DMS114 treated with DMSO at 0.1 percent for 48 hours (cell line): ENCODE results near the gene ZNF234.
"Not testable (repeated sequence)": the region's sequence is repeated elsewhere in the genome, so short reads cannot be mapped to it uniquely, and the experiment has no call there.

Source experiments
- DNase-seq: peaks from one replicate; lab custom pipeline; 2025; ENCODE audit not compliant: unreplicated experiment; lab: John Stamatoyannopoulos, UW

Gene ZNF234

DNA sequence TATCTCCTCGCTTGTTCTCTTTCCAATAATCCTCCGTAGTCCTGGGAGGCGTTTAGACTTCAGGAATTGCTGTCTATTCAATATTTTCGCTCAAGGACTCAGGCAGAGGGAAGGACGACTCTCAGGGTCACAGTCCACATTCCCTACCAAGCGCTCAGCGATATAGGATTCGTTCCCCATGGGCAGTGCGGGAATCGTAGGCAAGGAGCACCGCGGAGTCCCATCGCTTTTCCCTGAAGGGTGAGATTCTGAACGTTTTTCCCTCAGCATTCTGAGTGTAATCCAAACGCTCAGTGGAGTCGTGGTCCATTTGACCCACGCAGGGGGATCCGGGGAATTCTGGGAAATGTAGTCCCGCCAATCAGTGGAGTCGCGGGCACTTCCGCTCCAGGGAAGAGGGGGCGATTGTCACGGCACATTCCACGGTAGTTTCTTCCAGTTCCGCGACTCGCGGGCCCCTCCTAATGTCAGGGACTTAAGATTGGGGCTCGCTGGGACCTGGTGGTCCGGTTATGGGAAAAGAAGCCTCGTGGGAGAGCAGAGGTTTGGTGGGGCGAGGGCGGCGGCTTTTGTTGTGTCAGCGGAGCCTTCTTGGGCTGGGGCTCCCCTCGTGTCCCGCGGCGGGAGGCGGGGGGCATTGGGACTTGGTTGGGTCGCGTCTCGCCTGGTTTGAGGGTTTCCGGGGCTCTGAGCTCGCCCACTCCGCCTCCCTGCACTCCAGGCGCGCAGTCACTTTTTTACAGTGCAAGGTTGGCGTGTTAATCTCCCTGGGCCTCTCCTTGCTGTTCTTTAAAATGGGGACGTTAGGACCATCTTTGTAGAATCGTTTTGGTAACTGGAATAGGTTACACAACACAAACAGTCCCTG, at the start of gene ZNF234:
Gene ZNF234, plus strand, starts transcription at position 364 of the 868 bp plus-strand sequence. CDS start 3,079 bp downstream, outside the sequence.
- peak; percentile 51 for DNase-seq

DNA sequence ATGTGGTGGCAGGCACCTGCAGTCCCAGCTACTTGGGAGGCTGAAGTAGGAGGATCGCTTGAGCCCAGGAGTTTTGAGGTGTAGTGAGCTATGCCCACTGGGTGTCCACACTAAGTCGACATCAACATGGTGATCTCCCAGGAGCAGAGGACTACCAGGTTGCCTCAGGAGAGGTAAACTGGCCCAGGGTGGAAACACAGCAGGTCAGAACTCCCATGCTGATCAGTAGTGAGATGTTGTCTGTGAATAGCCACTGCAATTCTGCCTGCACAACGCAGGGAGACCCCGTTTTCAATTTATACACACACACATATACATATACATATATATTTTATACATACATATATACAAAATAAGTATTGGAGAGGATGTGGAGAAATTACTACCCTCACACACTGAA, 49.2 kb upstream of the ZNF234 start:
- DNase-seq: no peak

DNA sequence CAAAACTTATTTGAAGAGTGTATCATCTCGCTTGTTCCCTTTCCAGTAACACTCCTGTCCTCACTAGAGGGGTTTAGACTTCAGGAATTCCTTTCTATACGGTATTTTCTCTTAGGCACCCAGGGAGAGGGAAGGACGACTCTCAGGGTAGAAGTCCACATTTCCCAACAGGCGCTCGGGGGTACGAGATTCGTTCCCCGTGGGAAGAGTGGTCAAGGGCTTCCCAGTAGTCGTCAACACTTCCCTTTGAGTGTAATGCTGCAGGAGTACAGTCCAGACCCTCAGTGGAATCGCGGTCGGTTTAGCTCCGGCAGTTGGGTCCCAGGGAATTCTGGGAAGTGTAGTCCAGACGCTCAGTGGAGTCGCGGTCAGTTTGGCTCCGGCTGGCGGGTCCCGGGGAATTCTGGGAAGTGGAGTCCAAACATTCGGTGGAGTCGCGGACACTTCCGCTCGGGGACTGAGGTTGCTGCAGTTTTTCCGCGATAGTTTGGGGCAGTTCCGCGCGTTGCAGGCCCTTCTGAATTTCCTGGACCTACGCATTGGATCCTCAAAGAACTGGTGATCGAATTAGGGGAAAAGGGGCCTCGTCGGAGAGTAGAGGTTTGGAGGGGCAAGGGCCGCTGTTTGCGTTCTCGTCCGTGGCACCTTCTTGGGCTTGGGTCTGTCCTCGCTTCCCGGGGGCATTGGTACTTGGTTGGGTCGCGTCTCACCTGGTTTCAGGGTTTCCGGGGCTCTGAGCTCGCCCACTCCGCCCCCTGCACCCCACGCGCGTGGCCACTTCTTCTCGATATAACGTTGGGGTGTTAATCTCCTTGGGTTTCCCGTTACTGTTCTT, 47.2 kb upstream of the ZNF234 start, which contains the start of gene ZNF224:
Gene ZNF224, plus strand, starts transcription at position 431 of the 835 bp plus-strand sequence. CDS start 3,513 bp downstream, outside the sequence.
- DNase-seq: peak; percentile 91

DNA sequence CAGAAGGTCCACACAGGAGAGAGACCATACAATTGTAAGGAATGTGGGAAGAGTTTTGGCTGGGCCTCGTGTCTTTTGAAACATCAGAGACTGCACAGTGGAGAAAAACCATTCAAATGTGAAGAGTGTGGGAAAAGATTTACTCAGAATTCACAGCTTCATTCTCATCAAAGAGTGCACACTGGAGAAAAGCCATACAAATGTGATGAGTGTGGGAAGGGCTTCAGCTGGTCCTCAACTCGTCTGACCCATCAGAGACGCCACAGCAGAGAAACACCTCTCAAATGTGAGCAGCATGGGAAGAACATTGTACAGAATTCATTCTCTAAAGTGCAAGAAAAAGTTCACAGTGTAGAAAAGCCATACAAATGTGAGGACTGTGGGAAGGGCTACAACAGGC, 33.6 kb upstream of the ZNF234 start:
- DNase-seq: no peak

DNA sequence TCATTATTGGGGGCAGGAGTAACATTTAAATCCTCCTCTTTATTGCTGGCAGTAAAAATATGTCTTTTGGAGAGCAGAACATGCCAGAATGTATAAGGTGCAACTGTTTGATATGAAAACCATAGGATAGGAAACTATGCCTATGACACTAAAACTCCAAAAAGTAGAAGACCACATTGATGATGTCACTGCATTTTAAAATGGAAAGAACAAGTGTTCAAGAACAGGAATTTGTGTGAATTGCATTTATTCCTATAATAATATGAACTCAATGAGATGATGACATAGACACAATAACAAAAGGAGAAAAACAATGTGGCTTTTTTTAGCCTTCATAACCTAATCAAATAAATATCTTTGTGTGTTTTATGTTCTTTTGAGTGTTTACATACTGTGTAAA, 31.9 kb upstream of the ZNF234 start:
- no peak for DNase-seq

DNA sequence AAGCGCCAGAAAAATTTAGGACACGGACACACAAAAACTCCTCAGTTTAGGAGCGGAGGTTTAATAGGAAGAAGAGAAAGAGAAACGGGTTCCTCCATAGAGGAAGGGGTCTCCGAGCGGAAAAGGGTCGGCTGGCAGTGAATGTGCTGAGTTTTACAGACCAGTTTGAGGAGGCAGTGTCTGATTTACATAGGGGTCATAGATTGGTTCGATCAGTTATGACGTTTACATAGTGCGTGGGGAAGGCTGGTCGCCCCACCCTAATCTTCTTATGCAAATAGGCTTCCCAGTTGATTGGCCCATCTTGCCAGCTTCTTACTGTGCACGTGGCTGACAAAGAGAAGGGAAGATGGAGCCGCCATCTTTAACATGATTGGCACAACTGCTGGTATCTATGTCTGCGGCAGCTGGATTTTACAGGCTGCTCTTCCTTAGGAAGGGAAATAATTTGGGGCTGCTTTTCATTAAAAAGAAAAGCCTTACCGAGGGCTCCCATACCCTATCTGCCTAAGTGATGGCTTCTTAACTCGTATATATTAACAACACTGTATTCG, 29.4 kb upstream of the ZNF234 start:
- peak; percentile 76 for DNase-seq

DNA sequence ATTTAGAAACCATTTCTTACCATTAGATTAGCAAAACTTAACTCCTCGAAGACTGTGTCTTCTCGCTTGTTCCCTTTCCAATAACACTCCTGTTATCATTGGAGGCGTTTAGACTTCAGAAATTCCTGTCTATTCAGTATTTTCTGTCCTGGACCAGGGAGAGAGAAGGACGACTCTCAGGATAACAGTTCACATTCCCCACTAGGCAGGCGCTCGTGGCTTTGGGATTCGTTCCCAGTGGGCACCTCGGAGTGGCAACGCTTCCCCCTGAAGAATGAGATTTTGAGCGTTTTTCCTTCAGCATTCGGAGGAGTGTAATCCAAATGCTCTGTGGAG, 28.6 kb upstream of the ZNF234 start:
- DNase-seq: no peak

DNA sequence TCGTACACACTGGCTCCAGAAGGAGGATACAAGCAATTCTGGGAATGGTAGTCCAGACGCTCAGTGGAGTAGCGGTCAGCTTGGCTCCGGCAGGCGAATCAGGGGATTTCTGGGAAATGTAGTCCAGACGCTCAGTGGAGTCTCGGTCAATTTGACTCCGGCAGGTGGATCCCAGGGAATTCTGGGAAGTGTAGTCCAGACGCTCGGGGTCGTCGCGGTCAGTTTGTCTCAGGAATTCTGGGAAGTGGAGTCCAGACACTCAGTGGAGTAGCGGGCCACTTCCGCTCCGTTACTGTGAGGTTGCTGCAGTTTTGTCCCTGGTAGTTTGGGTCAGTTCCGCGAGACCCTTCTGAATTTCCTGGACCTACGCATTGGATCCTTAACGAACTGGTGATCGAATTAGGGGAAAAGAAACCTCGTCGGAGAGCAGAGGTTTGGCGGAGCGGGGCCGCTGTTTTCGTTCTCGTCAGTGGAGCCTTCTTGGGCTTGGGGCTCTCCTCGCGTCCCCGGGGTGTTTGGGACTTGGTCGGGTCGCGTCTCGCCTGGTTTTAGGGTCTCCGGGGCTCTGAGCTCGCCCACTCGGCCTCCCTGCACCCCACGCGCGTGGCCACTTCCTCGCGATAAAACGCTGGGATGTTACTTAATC, 28.1 kb upstream of the ZNF234 start, which contains the start of gene ZNF225:
Gene ZNF225, plus strand, starts transcription at position 262 of the 646 bp plus-strand sequence. CDS start 2,429 bp downstream, outside the sequence.
- DNase-seq: peak; percentile 95

DNA sequence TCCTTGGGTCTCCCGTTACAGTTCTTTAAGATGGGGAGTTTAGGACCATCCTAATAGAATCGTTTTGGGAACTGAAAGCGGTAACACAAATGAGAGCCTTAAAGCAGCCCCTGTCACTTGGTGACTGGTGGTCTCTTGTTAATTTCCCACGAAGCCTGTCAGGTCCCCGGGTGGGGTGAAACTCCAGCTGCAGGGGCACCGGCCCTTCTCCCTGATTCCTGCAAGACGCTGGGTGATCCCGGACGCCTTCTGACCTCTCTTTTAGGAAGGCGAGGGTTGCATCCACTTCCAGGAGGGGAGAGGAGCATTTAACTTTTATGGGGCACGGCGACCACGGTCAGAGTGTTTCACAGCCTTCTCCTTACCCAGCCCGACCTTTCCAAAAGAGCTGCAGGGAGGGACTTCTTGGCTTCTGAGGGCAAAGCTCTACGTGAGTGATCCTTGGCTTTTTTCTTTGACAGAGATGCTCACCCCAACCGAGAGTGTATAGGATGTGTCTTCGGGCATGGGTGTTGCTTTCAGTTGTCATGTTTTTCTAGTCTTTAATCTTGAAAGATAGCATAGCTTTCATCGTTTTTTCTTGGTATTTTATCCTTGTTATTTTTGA, 27.5 kb upstream of the ZNF234 start:
- no peak for DNase-seq

DNA sequence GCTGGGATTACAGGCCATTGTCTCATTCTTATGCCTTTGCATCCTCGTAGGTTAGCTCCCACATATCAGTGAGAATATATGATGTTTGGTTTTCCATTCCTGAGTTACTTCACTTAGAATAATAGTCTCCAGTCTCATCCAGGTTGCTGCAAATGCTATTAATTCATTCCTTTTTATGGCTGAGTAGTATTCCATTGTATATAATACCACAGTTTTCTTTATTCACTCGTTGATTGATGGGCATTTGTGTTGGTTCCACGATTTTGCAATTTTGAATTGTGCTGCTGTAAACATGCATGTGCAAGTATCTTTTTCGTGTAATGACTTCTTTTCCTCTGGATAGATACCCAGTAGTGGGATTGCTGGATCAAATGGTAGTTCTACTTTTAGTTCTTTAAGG, 20.2 kb upstream of the ZNF234 start:
- not testable (repeated sequence) for DNase-seq

DNA sequence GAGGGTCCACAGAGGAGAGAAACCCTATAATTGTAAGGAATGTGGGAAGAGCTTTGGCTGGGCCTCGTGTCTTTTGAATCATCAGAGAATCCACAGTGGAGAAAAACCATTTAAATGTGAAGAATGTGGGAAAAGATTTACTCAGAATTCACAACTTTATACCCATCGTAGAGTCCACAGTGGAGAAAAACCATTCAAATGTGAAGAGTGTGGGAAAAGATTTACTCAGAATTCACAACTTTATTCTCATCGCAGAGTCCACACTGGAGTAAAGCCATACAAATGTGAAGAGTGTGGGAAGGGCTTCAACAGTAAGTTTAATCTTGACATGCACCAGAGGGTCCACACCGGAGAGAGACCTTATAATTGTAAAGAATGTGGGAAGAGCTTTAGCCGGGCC, 9.4 kb upstream of the ZNF234 start:
- DNase-seq: no peak

DNA sequence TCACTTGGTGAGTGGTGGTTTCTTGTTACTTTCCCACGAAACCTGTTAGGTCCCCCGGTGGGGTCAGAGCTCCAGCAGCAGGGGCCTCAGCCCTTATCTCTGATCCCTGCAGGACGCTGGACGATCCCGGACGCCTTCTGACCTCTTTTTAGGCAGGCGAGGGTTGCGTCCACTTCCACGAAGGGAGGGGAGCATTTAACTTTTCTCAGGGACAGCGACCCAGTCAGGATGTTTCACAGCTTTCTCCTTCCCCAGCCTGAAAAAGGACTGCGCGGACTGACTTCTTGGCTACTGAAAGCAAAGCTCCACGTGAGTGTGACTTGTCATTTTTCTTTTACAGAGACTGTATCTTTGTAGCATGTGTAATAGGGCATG, 692 bp downstream of the ZNF234 start:
- DNase-seq: no peak

DNA sequence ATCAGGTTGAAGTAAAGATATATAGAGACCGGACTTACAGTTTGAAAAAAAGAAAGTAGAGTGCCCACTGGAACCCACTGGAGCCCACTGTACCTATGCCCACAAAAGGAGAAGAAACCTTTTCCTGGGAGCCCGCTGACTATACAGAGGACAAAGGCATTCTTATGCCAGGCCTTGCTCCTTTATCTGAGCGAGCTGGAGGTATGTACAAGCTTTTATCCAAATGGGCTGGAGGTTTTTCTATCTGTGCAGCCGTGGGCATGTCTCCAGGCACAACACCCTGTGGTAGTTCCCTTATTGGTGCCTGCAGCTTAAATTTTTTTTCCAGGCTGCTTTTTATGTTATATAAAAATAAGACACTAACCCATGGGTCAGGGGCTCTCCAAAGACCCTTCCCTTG, 8.4 kb downstream of the ZNF234 start:
- no peak for DNase-seq

DNA sequence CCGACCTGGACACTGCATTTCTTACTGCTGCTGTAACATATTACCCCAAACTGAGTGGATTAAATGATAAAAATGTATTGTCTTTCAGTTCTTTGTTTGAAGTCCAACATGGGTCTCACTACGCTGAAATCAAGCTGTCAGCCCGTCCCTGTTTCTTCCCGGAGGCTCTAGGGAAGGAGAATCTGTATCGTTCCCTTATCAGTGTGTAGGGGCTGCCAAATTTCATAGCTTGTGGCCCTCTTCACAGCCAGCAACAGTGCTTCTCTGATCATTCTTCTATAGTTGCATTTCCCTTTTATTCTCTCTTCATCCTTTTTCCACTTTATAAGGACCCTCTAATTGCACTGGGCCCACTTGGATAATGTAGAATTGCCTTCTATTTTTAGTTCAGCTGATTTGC, 10.1 kb downstream of the ZNF234 start:
- no peak for DNase-seq

DNA sequence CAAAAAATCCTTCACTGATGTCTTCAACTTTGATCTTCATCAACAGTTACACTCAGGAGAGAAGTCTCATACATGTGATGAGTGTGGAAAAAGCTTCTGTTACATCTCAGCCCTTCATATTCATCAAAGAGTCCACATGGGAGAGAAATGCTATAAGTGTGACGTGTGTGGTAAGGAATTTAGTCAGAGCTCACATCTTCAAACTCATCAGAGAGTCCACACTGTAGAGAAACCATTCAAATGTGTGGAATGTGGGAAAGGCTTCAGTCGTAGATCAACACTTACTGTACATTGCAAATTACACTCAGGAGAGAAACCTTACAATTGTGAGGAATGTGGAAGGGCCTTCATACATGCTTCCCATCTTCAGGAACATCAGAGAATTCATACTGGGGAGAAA, 15.1 kb downstream of the ZNF234 start:
- no peak for DNase-seq

DNA sequence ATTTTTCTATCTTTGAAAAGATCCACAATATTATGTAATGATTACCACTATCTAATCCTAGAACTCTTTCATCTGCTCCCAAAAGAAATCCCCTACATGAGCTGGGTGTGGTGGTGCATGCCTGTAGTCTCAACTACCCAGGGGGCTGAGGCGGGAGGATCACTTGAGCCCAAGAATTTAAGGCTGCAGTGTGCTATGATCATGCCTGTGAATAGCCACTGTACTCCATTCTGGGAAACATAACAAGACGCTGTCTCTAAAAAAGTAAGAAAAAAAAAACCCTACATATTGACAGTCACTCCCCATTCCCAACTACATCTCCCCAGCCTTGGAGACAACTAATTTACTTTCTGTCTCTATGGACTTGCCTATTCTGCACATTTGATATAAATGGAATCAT, 22.4 kb downstream of the ZNF234 start:
- DNase-seq: no peak

DNA sequence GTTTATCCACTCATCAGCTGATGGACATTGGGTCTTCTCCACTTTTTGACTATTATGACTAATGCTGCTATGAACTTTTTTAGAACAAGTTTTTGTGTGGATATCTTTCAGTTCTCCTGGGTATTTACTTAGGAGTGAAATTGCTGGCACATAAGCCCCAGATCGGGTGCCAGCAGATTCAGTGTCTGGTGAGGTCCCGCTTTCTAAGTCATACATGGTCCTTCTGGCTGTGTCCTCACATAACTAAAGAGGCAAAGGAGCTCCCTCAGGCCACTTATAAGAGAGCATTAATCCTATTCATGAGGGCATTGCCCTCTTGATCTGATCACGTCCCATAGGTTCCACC, 22.9 kb downstream of the ZNF234 start:
- no peak for DNase-seq

DNA sequence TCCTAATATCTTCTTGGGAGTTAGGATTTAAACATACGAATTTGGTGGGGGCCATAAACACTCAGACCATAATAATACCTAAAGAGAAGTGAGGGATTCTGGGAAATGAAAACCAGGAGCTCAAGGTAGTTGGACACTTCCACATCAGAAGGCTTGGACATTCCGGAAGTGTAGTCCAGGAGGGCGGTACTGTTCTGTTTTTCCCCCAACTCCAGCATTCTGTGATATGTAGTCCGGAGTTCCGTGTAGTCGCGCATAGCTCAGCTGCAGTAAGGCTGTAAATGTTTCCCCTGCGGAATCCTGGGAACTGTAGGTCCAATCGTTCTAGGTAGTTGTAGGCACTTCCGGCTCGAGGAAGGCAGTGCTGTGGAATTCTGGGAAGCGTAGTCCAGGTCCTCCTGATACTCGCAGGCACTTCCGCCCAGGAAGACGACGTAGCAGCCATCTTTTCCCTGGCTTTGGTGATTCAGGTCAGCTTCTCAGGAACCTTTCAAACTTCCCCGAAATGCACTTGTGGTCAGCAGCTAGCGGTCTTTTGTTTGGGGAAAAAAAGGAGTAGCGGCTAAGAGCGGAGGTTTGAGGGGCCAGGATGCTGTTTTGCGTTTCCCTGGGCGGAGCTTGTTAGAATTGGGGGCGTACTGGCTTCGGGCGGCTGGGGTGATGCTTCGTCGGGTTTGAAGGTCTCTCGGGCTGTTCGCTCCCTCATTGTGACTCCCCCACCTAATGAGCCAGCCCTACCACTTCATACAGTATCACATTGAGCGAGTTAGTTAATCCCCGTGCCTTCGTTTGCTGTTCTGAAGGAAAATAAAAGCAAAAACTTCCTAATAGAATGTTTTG, 23.5 kb downstream of the ZNF234 start, which contains the start of gene ZNF226:
Gene ZNF226, plus strand, starts transcription at position 428 of the 840 bp plus-strand sequence. CDS start 4,981 bp downstream, outside the sequence.
- DNase-seq: peak; percentile 94

DNA sequence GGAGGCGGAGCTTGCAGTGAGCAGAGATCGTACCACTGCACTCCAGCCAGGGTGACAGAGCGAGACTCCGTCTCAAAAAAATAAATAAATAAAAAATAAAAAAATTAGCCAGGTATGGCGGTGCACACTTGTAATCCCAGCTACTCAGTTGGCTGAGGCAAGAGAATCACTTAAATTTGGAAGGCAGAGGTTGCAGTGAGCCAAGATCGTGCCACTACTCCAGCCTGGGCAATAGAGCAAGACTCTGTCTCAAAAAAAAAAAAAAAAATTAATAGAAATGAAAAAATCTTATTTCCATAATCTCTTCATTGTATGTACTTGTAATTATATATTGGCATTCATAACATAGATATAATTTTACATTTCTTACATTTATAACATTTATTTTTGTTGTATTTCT, 29.3 kb downstream of the ZNF234 start:
- not testable (repeated sequence) for DNase-seq

DNA sequence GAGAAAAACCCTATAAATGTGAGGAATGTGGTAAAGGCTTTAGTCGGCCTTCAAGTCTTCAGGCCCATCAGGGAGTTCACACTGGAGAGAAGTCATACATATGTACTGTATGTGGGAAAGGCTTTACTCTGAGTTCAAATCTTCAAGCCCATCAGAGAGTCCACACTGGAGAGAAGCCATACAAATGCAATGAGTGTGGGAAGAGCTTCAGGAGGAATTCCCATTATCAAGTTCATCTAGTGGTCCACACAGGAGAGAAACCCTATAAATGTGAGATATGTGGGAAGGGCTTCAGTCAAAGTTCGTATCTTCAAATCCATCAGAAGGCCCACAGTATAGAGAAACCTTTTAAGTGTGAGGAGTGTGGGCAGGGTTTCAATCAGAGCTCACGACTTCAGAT, 35.2 kb downstream of the ZNF234 start:
- DNase-seq: no peak
